ENCODE measurements around the gene NOX3. TPM values are rescaled to one million over a fixed set of nuclear protein-coding genes. Genes with fewer than 3 reads are reported as not detected.

The NOX3 gene
- total RNA-seq, 1 donor from 2014 or later = not detected

GRCh38 chr6:155436981-155437749 is 18.5 kb downstream of the NOX3 start:
- TF ChIP-seq CTCF (IDR thresholded peaks at IDR 0.05) (no peak), POLR2A (IDR thresholded peaks at IDR 0.05) (no peak), POLR2AphosphoS5 (IDR thresholded peaks at IDR 0.05; ENCODE audit: insufficient read depth in 1 of 2, low read depth in 1 of 2) (no peak)
- H3K27me3 ChIP-seq = no peaks in the 10 kb centered on the region
- no peak overlapping the region for H3K27ac ChIP-seq
- no peak overlapping the region for H3K4me3 ChIP-seq
- DNase-seq (ENCODE audit: extremely low spot score in 2 of 2) = no peak
- no peaks in the 10 kb centered on the region for H3K4me1 ChIP-seq
- no peaks in the 10 kb centered on the region for H3K36me3 ChIP-seq
- intact Hi-C loops (cut with DNase I) = no loop called here
- no peaks in the 10 kb centered on the region for H3K9me3 ChIP-seq

DNA sequence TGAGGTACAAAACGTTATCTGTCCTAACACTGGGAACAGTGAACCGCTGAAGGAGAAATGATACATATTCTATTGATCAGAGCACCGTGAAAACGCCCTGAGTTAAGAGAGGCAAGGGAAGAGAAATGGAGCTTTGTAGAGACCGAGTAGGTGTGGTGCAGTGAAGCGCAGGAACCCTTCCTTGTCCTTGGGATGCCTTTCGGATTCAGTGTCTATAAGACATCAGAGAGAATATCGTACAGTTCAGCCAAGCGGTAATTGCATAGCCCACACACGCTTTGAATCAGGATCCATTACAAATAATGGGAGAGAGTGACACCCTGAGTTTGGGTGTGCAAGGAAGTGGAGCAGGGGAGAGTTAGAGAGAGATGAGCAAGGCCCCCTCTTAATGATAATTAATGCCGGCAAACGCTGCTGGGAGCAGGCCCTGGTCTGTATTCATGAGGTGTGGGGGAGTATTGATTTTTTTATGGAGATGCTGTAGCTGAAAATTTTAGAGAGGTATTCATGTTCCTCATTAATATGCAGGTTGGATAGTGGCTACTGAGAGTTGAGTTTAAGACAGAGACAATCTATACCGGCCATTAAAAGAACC is 20.7 kb downstream of the NOX3 start:
- Histone ChIP-seq H3K4me1 (no peaks in the 10 kb centered on the region), H3K36me3 (no peaks in the 10 kb centered on the region), H3K27ac (no peak overlapping the region), H3K9me3 (no peaks in the 10 kb centered on the region), H3K27me3 (no peaks in the 10 kb centered on the region), H3K4me3 (no peak overlapping the region)
- no peak for DNase-seq (ENCODE audit: extremely low spot score in 2 of 2)
- TF ChIP-seq POLR2AphosphoS5 (IDR thresholded peaks at IDR 0.05; ENCODE audit: insufficient read depth in 1 of 2, low read depth in 1 of 2) (no peak), CTCF (IDR thresholded peaks at IDR 0.05) (no peak), POLR2A (IDR thresholded peaks at IDR 0.05) (no peak)
- intact Hi-C loops (cut with DNase I) = no loop called here

DNA sequence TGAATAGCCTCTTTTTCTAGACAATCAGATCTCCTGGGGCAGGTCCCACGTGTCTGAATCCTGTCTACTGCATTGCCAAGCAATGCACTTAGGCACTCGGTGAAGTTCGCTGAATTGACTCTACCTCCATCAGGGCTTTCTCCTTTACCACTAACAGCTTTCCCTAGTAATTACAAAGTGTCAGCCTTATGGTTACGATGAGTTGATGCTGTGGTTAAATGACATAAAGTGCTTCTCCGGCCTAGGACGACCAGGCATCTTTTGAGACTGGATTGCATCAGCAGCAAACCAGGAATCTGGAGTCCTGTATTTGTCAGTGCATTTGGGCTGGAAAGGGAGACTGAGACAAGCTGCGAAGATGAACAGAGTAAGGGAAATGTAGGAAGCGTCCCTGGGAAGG is 21.5 kb downstream of the NOX3 start:
- no peaks in the 10 kb centered on the region for H3K4me1 ChIP-seq
- no peaks in the 10 kb centered on the region for H3K36me3 ChIP-seq

DNA sequence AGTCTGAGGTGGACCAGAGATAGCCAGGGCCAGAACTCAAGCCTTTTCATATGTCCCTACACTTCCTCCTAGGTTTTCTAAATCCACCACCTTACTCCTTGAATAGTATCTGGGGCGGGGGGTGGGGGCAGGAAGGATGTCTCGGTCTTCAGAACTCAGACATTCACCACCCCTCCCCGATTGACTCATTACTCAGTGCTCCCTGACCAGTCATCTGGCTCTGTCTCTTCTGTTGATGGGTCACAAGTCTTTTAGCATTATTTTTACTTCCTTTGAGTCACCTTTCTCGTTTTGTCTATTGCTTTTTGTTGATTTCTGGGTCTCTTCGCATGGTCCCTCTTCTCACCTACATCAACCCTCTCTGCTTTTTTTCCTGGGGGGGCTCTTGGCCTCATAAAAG is 23.3 kb downstream of the NOX3 start:
- Histone ChIP-seq H3K27me3 (no peaks in the 10 kb centered on the region), H3K4me1 (no peaks in the 10 kb centered on the region), H3K4me3 (no peak overlapping the region), H3K27ac (no peak overlapping the region), H3K9me3 (no peaks in the 10 kb centered on the region), H3K36me3 (no peaks in the 10 kb centered on the region)
- no peak for TF ChIP-seq CTCF (IDR thresholded peaks at IDR 0.05)
- TF ChIP-seq POLR2AphosphoS5 (IDR thresholded peaks at IDR 0.05; ENCODE audit: insufficient read depth in 1 of 2, low read depth in 1 of 2) = no peak
- TF ChIP-seq POLR2A (IDR thresholded peaks at IDR 0.05) = no peak
- intact Hi-C loops (cut with DNase I) = no loop called here
- DNase-seq (ENCODE audit: extremely low spot score in 2 of 2) = no peak

More for the DNA sequence above, 21.5 kb downstream of the NOX3 start:
- H3K4me3 ChIP-seq = no peak overlapping the region
- no peak for TF ChIP-seq POLR2AphosphoS5 (IDR thresholded peaks at IDR 0.05; ENCODE audit: insufficient read depth in 1 of 2, low read depth in 1 of 2)
- TF ChIP-seq POLR2A (IDR thresholded peaks at IDR 0.05) = no peak
- TF ChIP-seq CTCF (IDR thresholded peaks at IDR 0.05) = no peak
- H3K9me3 ChIP-seq = no peaks in the 10 kb centered on the region
- H3K27me3 ChIP-seq = no peaks in the 10 kb centered on the region
- H3K27ac ChIP-seq = no peak overlapping the region
- no peak for DNase-seq (ENCODE audit: extremely low spot score in 2 of 2)
- intact Hi-C loops (cut with DNase I) = no loop called here

- Histone ChIP-seq H3K36me3 (no peaks in the 10 kb centered on the region), H3K9me3 (no peaks in the 10 kb centered on the region), H3K4me3 (no peak overlapping the region), H3K27ac (no peak overlapping the region), H3K4me1 (no peaks in the 10 kb centered on the region), H3K27me3 (no peaks in the 10 kb centered on the region)
- intact Hi-C loops (cut with DNase I) = no loop called here
- no peak for DNase-seq (ENCODE audit: extremely low spot score in 2 of 2)
- TF ChIP-seq CTCF (IDR thresholded peaks at IDR 0.05) (no peak), POLR2AphosphoS5 (IDR thresholded peaks at IDR 0.05; ENCODE audit: insufficient read depth in 1 of 2, low read depth in 1 of 2) (no peak), POLR2A (IDR thresholded peaks at IDR 0.05) (no peak)
Observed at GRCh38 chr6:155429321-155429893, 26.2 kb downstream of the NOX3 start.

Measured in vagina (tissue), 2 donors.